ENCODE results near the gene SIGLEC15. TPM values are rescaled to one million over a fixed set of nuclear protein-coding genes. Genes with fewer than 3 reads are reported as not detected.

SIGLEC15 gene
- total and polyA plus RNA-seq, 2 donors from 2014 or later, result 1.2 TPM; not detected in 1

DNA sequence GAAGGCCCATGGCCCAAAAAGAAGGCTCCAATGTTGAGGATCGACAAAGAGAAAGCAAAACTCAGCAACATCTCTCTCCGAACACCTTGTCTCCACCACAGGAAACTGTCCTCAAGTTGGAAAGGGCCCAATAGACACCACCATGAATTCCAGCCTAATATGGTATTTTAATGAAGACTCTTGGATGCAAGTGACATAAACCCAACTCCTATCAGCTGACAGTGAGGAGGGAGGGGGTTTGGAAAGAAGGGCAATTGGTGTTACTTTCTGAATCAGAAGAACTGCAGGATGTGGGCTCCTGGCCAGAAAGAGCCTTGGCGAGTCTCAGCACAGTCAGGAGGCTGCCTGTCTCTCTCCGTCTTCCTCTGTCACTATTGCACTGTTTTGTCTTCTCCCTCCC lies 40.3 kb upstream of the SIGLEC15 start:
- Histone ChIP-seq H3K4me3 (ENCODE audit: low read length in 3 of 3) (peak overlapping the region in 1 of 3 donors; percentile 19), H3K27ac (ENCODE audit: low read depth in 2 of 2, low read length in 2 of 2) (no peak overlapping the region), H3K9me3 (ENCODE audit: control insufficient read depth in 2 of 3, insufficient read depth in 1 of 3, low read length in 3 of 3) (no peaks in the 10 kb centered on the region), H3K27me3 (ENCODE audit: control insufficient read depth, insufficient read depth, low read length) (no peaks in the 10 kb centered on the region), H3K9ac (ENCODE audit: low read length in 3 of 3) (no peak overlapping the region), H3K36me3 (ENCODE audit: control insufficient read depth in 2 of 3, insufficient read depth in 3 of 3, low read length in 3 of 3) (no peaks in the 10 kb centered on the region), H3K4me1 (ENCODE audit: control insufficient read depth in 2 of 3, insufficient read depth in 2 of 3, low read depth in 1 of 3, low read length in 3 of 3) (no peaks in the 10 kb centered on the region)
- FAIRE-seq (no peak), DNase-seq (no peak)
- no peak for TF ChIP-seq CTCF (IDR thresholded peaks at IDR 0.05; ENCODE audit: borderline replicate concordance, extremely low read depth, insufficient read depth)
- intact Hi-C loops (cut with DNase I), result no loop called here

DNA sequence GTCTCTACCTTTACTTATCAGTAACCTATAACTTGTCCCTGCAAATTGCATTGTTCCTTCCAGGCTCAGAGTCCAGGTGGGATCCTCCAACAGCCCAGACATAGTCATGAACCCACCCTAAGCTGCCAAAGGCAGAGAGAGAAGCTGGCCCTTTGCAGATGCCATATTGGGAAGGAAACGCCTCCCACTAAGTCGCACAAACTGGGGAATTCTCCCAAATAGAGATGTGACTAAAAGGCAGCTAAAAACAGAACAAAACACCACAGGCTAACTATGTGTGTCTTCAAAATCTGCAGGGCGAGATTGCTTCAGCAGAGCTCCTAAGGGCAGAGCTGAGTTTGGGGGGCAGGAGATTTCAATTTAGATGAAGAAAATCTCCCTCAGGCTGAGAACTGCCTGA lies 38.5 kb upstream of the SIGLEC15 start:
- Histone ChIP-seq H3K9me3 (ENCODE audit: control insufficient read depth in 2 of 3, insufficient read depth in 1 of 3, low read length in 3 of 3) (no peaks in the 10 kb centered on the region), H3K27me3 (ENCODE audit: control insufficient read depth, insufficient read depth, low read length) (no peaks in the 10 kb centered on the region), H3K36me3 (ENCODE audit: control insufficient read depth in 2 of 3, insufficient read depth in 3 of 3, low read length in 3 of 3) (no peaks in the 10 kb centered on the region), H3K27ac (ENCODE audit: low read depth in 2 of 2, low read length in 2 of 2) (no peak overlapping the region), H3K4me1 (ENCODE audit: control insufficient read depth in 2 of 3, insufficient read depth in 2 of 3, low read depth in 1 of 3, low read length in 3 of 3) (no peaks in the 10 kb centered on the region), H3K9ac (ENCODE audit: low read length in 3 of 3) (no peak overlapping the region), H3K4me3 (ENCODE audit: low read length in 3 of 3) (no peak overlapping the region)
- TF ChIP-seq CTCF (IDR thresholded peaks at IDR 0.05; ENCODE audit: borderline replicate concordance, extremely low read depth, insufficient read depth), result no peak
- DNase-seq (no peak), FAIRE-seq (no peak)
- intact Hi-C loops (cut with DNase I), result no loop called here

DNA sequence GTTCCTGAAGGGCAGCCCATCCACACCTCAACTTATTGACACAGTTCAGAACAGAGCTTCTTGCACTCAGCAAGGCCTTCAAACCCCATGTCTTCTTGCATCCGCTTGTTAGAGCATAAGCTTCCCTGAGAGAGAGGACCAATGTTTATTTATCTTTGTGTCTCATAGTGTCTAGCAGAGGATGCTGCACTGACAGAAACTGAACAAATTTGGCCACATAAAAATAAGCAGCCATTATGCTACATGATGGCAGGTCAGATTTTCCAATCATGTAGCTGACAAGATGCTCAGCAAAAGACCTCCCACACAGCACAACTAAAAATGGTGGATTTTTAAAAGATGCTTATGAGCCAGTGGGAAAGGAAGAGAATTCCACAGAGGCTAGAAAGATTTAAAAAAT lies 38.1 kb upstream of the SIGLEC15 start:
- Histone ChIP-seq H3K4me1 (ENCODE audit: control insufficient read depth in 2 of 3, insufficient read depth in 2 of 3, low read depth in 1 of 3, low read length in 3 of 3) (no peaks in the 10 kb centered on the region), H3K9me3 (ENCODE audit: control insufficient read depth in 2 of 3, insufficient read depth in 1 of 3, low read length in 3 of 3) (no peaks in the 10 kb centered on the region), H3K4me3 (ENCODE audit: low read length in 3 of 3) (no peak overlapping the region), H3K27me3 (ENCODE audit: control insufficient read depth, insufficient read depth, low read length) (no peaks in the 10 kb centered on the region), H3K27ac (ENCODE audit: low read depth in 2 of 2, low read length in 2 of 2) (no peak overlapping the region), H3K36me3 (ENCODE audit: control insufficient read depth in 2 of 3, insufficient read depth in 3 of 3, low read length in 3 of 3) (no peaks in the 10 kb centered on the region), H3K9ac (ENCODE audit: low read length in 3 of 3) (no peak overlapping the region)
- FAIRE-seq (no peak), DNase-seq (no peak)
- intact Hi-C loops (cut with DNase I), result no loop called here
- TF ChIP-seq CTCF (IDR thresholded peaks at IDR 0.05; ENCODE audit: borderline replicate concordance, extremely low read depth, insufficient read depth), result no peak

GRCh38 chr18:45788861-45789260 lies 36.6 kb upstream of the SIGLEC15 start:
- no peak overlapping the region for H3K27ac ChIP-seq (ENCODE audit: low read depth in 2 of 2, low read length in 2 of 2)
- no peak for DNase-seq
- intact Hi-C loops (cut with DNase I), result no loop called here
- FAIRE-seq, result no peak
- no peaks in the 10 kb centered on the region for H3K4me1 ChIP-seq (ENCODE audit: control insufficient read depth in 2 of 3, insufficient read depth in 2 of 3, low read depth in 1 of 3, low read length in 3 of 3)
- no peaks in the 10 kb centered on the region for H3K36me3 ChIP-seq (ENCODE audit: control insufficient read depth in 2 of 3, insufficient read depth in 3 of 3, low read length in 3 of 3)
- no peaks in the 10 kb centered on the region for H3K27me3 ChIP-seq (ENCODE audit: control insufficient read depth, insufficient read depth, low read length)
- no peak overlapping the region for H3K4me3 ChIP-seq (ENCODE audit: low read length in 3 of 3)
- no peak overlapping the region for H3K9ac ChIP-seq (ENCODE audit: low read length in 3 of 3)
- no peak for TF ChIP-seq CTCF (IDR thresholded peaks at IDR 0.05; ENCODE audit: borderline replicate concordance, extremely low read depth, insufficient read depth)
- H3K9me3 ChIP-seq (ENCODE audit: control insufficient read depth in 2 of 3, insufficient read depth in 1 of 3, low read length in 3 of 3), result peaks cover 0 to 4% (median 0%) of the 10 kb centered on the region in 3 donors
